ENCODE data around the gene SOCS6.

The SOCS6 gene

DNA sequence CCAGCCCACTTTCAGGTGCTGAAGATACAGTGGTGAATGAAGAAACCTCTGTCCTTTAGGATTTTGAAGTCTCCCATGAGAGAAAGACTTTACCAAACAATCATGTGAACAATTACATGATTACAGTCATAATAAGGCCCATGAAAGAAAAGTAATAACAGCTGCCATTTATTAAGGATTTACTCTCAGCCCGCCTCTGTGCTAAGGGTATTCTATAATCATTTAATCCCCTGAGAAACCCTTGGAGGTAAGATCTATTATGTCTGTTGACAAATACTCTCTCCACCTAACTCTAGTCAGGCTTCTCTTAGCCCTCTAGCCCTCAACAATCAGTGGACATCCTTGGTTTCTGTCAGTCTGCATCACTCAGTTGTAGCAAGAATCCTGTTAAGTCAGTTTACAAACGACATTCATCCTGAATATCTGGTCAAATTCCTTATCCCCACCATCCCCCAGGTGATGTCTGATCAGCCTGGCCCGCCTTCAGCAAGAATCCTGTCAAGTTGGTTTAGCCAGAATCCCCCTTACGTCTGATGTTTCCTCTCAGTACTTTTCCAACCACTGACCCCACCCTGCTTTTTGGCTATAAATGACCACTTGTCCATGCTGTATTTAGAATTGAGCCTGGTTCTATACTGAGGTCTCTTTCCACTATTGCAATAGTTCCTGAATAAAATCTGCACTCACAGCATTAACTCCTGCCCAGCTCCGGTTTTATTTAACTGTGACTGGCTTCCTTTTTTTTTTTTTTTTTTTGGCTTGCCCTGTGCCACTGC is 12.2 kb upstream of the SOCS6 start (continued):
- TF ChIP-seq, protein P1, sequence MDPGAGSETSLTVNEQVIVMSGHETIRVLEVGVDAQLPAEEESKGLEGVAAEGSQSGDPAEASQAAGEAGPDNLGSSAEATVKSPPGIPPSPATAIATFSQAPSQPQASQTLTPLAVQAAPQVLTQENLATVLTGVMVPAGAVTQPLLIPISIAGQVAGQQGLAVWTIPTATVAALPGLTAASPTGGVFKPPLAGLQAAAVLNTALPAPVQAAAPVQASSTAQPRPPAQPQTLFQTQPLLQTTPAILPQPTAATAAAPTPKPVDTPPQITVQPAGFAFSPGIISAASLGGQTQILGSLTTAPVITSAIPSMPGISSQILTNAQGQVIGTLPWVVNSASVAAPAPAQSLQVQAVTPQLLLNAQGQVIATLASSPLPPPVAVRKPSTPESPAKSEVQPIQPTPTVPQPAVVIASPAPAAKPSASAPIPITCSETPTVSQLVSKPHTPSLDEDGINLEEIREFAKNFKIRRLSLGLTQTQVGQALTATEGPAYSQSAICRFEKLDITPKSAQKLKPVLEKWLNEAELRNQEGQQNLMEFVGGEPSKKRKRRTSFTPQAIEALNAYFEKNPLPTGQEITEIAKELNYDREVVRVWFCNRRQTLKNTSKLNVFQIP (CRISPR knock-in tag; IDR thresholded peaks at IDR 0.05; ENCODE audit: borderline replicate concordance, low read depth): no peak
- TF ChIP-seq TOX (CRISPR knock-in tag; IDR thresholded peaks at IDR 0.05; ENCODE audit: borderline replicate concordance) (no peak), ZNF70 (CRISPR knock-in tag; IDR thresholded peaks at IDR 0.05) (no peak), SNAI2 (CRISPR knock-in tag; IDR thresholded peaks at IDR 0.05) (no peak), ZC3H10 (CRISPR knock-in tag; IDR thresholded peaks at IDR 0.05) (no peak), ARNTL (CRISPR knock-in tag; IDR thresholded peaks at IDR 0.05; ENCODE audit: borderline replicate concordance, low read depth) (no peak)
- TF ChIP-seq, protein P2, sequence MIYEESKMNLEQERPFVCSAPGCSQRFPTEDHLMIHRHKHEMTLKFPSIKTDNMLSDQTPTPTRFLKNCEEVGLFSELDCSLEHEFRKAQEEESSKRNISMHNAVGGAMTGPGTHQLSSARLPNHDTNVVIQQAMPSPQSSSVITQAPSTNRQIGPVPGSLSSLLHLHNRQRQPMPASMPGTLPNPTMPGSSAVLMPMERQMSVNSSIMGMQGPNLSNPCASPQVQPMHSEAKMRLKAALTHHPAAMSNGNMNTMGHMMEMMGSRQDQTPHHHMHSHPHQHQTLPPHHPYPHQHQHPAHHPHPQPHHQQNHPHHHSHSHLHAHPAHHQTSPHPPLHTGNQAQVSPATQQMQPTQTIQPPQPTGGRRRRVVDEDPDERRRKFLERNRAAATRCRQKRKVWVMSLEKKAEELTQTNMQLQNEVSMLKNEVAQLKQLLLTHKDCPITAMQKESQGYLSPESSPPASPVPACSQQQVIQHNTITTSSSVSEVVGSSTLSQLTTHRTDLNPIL (CRISPR knock-in tag; IDR thresholded peaks at IDR 0.05; ENCODE audit: low read depth): no peak

DNA sequence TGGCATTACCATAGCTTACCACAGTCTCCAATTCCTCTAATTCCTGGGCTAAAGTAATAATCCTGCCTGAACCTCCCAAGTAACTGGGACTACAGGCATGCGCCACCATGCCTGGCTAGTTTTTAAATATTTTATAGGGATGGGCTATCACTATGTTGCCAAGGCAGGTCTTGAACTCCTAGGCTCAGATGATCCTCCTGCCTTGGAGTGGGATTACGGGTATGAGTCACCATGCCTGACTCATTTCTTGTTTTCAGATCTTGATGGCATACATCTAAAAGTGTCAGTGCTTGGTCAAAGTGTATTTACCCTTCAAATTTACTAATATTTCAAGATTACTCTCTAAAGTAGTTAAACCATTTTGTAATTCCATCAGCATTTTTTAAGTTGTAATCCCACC is 9.4 kb upstream of the SOCS6 start:
- ATAC-seq: no peak
- TF ChIP-seq, protein P3, sequence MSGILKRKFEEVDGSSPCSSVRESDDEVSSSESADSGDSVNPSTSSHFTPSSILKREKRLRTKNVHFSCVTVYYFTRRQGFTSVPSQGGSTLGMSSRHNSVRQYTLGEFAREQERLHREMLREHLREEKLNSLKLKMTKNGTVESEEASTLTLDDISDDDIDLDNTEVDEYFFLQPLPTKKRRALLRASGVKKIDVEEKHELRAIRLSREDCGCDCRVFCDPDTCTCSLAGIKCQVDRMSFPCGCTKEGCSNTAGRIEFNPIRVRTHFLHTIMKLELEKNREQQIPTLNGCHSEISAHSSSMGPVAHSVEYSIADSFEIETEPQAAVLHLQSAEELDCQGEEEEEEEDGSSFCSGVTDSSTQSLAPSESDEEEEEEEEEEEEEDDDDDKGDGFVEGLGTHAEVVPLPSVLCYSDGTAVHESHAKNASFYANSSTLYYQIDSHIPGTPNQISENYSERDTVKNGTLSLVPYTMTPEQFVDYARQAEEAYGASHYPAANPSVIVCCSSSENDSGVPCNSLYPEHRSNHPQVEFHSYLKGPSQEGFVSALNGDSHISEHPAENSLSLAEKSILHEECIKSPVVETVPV (CRISPR knock-in tag; IDR thresholded peaks at IDR 0.05): no peak
- no peak for TF ChIP-seq ZNF70 (CRISPR knock-in tag; IDR thresholded peaks at IDR 0.05)
- TF ChIP-seq RARB (CRISPR knock-in tag; IDR thresholded peaks at IDR 0.05): no peak
- no peak for TF ChIP-seq SNAI2 (CRISPR knock-in tag; IDR thresholded peaks at IDR 0.05)
- TF ChIP-seq PPARA (CRISPR knock-in tag; IDR thresholded peaks at IDR 0.05; ENCODE audit: borderline replicate concordance): no peak
- no peak for TF ChIP-seq ZNF8 (CRISPR knock-in tag; IDR thresholded peaks at IDR 0.05)
- no peak for TF ChIP-seq ZFP3 (CRISPR knock-in tag; IDR thresholded peaks at IDR 0.05)
- TF ChIP-seq, protein P1 (CRISPR knock-in tag; IDR thresholded peaks at IDR 0.05; ENCODE audit: borderline replicate concordance, low read depth): no peak
- no peak for TF ChIP-seq ZNF565 (CRISPR knock-in tag; conservative IDR thresholded peaks at IDR 0.05; ENCODE audit: low read depth)
- TF ChIP-seq ISL1 (CRISPR knock-in tag; IDR thresholded peaks at IDR 0.05): no peak
- no peak for TF ChIP-seq ZFP30 (CRISPR knock-in tag; IDR thresholded peaks at IDR 0.05)
- TF ChIP-seq ARNTL (CRISPR knock-in tag; IDR thresholded peaks at IDR 0.05; ENCODE audit: borderline replicate concordance, low read depth): no peak

DNA sequence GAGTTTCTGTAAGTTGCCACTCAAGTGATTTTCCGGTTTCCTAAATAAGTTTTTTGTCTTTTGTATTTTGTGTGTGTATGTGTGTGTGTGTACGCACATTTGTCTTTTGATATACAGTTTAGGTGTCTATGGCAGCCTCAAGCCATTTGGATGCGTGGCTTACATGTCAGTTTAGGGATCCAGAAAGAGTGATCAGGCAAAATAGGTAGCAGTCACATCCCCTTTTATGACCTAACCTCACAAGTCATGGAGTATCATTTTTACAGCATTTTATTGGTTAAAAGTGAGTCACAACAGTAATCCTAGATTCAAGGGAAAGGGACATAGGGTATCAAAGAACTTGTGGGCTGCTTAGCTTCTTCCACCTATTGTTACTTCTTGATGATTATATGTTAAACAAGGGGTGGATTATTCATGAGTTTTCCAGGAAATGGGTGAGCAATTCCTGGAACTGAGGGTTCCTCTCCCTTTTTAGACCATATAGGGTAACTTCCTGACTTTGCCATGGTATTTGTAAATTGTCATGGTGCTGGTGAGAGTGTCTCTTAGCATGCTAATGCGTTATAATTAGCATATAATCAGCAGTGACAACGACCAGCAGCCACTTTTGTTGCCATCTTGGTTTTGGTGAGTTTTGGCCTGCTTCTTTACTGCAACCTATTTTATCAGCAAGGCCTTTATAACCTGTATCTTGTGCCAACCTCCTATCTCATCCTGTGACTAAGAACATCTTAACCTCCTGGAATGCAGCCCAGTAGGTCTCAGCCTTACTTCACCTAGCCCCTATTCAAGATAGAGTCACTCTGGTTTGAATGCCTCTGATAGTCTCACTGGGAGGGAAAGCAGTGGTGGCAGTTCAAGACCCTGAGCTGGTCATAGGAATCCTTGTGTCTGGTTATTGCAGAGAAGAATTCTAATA is 8.6 kb upstream of the SOCS6 start:
- TF ChIP-seq ZFP3 (CRISPR knock-in tag; IDR thresholded peaks at IDR 0.05): peak; percentile 64; the same call in 1 of the 2 replicates
- TF ChIP-seq GLIS3 (CRISPR knock-in tag; IDR thresholded peaks at IDR 0.05): no peak
- no peak; the same call in 2 of the 3 replicates for ATAC-seq

DNA sequence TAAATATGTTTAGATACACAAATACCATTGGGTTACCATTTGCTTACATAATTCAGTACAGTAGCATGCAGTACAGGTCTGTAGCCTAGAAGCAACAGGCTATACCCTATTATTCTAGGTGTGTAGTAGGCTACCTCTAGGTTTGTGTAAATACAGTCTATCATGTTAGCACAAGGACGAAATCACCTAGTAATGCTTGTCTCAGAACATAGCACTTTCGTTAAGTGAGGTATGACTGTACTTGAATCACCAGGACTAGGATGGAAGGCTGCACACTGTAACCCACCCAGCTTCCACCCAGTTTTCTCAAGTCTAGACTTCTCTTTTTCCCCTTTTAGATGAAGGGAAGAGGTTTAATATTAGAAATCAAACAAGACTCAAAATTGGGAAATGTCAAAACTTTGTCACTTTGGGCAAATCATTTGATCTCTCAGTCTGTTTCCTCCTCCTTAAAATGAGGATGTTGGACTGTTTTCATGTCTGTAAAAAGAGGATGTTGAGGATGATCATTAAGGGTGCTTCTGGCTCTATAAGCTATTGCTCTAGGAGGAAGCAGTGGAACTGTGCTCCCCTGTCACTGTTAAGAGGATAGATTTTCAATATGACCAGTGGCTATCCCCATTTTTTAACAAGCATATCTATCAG is 3.7 kb upstream of the SOCS6 start:
- ATAC-seq: no peak
- TF ChIP-seq, protein P1 (CRISPR knock-in tag; IDR thresholded peaks at IDR 0.05; ENCODE audit: borderline replicate concordance, low read depth): no peak
- no peak for TF ChIP-seq ZNF565 (CRISPR knock-in tag; conservative IDR thresholded peaks at IDR 0.05; ENCODE audit: low read depth)
- no peak for TF ChIP-seq GLIS3 (CRISPR knock-in tag; IDR thresholded peaks at IDR 0.05)
- no peak for TF ChIP-seq SNAI2 (CRISPR knock-in tag; IDR thresholded peaks at IDR 0.05)
- TF ChIP-seq, protein P4, sequence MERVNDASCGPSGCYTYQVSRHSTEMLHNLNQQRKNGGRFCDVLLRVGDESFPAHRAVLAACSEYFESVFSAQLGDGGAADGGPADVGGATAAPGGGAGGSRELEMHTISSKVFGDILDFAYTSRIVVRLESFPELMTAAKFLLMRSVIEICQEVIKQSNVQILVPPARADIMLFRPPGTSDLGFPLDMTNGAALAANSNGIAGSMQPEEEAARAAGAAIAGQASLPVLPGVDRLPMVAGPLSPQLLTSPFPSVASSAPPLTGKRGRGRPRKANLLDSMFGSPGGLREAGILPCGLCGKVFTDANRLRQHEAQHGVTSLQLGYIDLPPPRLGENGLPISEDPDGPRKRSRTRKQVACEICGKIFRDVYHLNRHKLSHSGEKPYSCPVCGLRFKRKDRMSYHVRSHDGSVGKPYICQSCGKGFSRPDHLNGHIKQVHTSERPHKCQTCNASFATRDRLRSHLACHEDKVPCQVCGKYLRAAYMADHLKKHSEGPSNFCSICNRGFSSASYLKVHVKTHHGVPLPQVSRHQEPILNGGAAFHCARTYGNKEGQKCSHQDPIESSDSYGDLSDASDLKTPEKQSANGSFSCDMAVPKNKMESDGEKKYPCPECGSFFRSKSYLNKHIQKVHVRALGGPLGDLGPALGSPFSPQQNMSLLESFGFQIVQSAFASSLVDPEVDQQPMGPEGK (CRISPR knock-in tag; IDR thresholded peaks at IDR 0.05; ENCODE audit: borderline replicate concordance): no peak
- TF ChIP-seq, protein P3 (CRISPR knock-in tag; IDR thresholded peaks at IDR 0.05): no peak
- TF ChIP-seq RARB (CRISPR knock-in tag; IDR thresholded peaks at IDR 0.05): no peak
- TF ChIP-seq ZC3H10 (CRISPR knock-in tag; IDR thresholded peaks at IDR 0.05): no peak
- TF ChIP-seq, protein P2 (CRISPR knock-in tag; IDR thresholded peaks at IDR 0.05; ENCODE audit: low read depth): no peak
- TF ChIP-seq OSR1 (CRISPR knock-in tag; IDR thresholded peaks at IDR 0.05): no peak

All from SK-N-SH treated with all-trans-retinoic acid at 6 μM for 48 hours (cell line).